HEK293 (cell line): ENCODE data around the gene BACH2.

Experiments used
- CTCF ChIA-PET: fragments of 350-600 bp; formaldehyde crosslinking; extraction: SDS; loops from one replicate; lab custom pipeline; 2021; ENCODE audit warnings: antibody characterized with exemption; lab: Yijun Ruan, JAX
- POLR2A ChIA-PET: fragments of 300-600 bp; formaldehyde crosslinking; extraction: SDS; loops from one replicate; lab custom pipeline; 2020; ENCODE audit warnings: antibody characterized with exemption, inconsistent platforms; lab: Yijun Ruan, JAX
- H3K27ac ChIP-seq: fragments of 200-500 bp; sonication (Bioruptor generic); 2 replicates; pipeline ENCODE4 v1.5.1; 2014; ENCODE audit warnings: low read depth, low read length, control low read depth, inconsistent platforms; ENCODE audit errors: extremely low read depth
- H3K36me3 ChIP-seq, 2 experiments: fragments of 200-500 bp in 1 of 2; sonication (Bioruptor generic) in 1 of 2; 1 replicate in 1 of 2; 2 replicates in 1 of 2; pipeline ENCODE4 v1.5.1; 2014 to 2017; ENCODE audit warnings: inconsistent platforms in 2 of 2, low read length in 2 of 2; ENCODE audit not compliant: control insufficient read depth in 2 of 2, insufficient read depth in 1 of 2
- H3K4me1 ChIP-seq: fragments of 200-500 bp; sonication (Bioruptor generic); 2 replicates; pipeline ENCODE4 v1.5.1; 2014; ENCODE audit warnings: mild to moderate bottlenecking, low read length, inconsistent platforms; ENCODE audit not compliant: control insufficient read depth, insufficient read depth
- H3K4me3 ChIP-seq: 2 replicates; pipeline ENCODE4 v1.5.1; 2011; ENCODE audit warnings: low read depth, mild to moderate bottlenecking, control low read depth, low read length, moderate library complexity
- H3K9me3 ChIP-seq: fragments of 200-500 bp; sonication (Bioruptor generic); 2 replicates; pipeline ENCODE4 v1.5.1; 2014; ENCODE audit warnings: low read depth, low read length, inconsistent platforms; ENCODE audit not compliant: control insufficient read depth, insufficient read depth
- BCL11B ChIP-seq: fragments of 450-650 bp; formaldehyde crosslinking; IDR thresholded peaks from 2 replicates; pipeline ENCODE4 v1.5.1; 2016; ENCODE audit warnings: low read depth, missing biosample characterization, missing genetic modification characterization
- EGR2 ChIP-seq: fragments of 450-650 bp; formaldehyde crosslinking; IDR thresholded peaks from 2 replicates; pipeline ENCODE4 v1.5.1; 2016; ENCODE audit warnings: low read depth, missing biosample characterization, missing genetic modification characterization
- IKZF3 ChIP-seq: fragments of 450-650 bp; IDR thresholded peaks from 2 replicates; pipeline ENCODE4 v1.5.0; 2018; ENCODE audit warnings: missing biosample characterization, mild to moderate bottlenecking, missing genetic modification characterization, moderate library complexity
- OVOL3 ChIP-seq: fragments of 450-650 bp; formaldehyde crosslinking; IDR thresholded peaks from 2 replicates; pipeline ENCODE4 v1.5.1; 2016; ENCODE audit warnings: missing biosample characterization, missing genetic modification characterization
- ZBTB21 ChIP-seq: fragments of 450-650 bp; formaldehyde crosslinking; IDR thresholded peaks from 2 replicates; pipeline ENCODE4 v1.5.1; 2017; ENCODE audit warnings: missing biosample characterization, missing genetic modification characterization
- ZFHX2 ChIP-seq: fragments of 450-650 bp; formaldehyde crosslinking; conservative IDR thresholded peaks from 2 replicates; pipeline ENCODE4 v1.5.1; 2016; ENCODE audit warnings: missing biosample characterization, missing genetic modification characterization
- ZNF121 ChIP-seq: fragments of 450-650 bp; formaldehyde crosslinking; IDR thresholded peaks from 2 replicates; pipeline ENCODE4 v1.5.1; 2016; ENCODE audit warnings: missing biosample characterization, missing genetic modification characterization
- ZNF174 ChIP-seq: fragments of 450-650 bp; formaldehyde crosslinking; IDR thresholded peaks from 2 replicates; pipeline ENCODE4 v1.5.0; 2017; ENCODE audit warnings: missing biosample characterization, mild to moderate bottlenecking, missing genetic modification characterization
- ZNF175 ChIP-seq: fragments of 450-650 bp; formaldehyde crosslinking; IDR thresholded peaks from 2 replicates; pipeline ENCODE4 v1.5.1; 2016; ENCODE audit warnings: missing biosample characterization, missing genetic modification characterization
- ZNF184 ChIP-seq: fragments of 450-650 bp; IDR thresholded peaks from 2 replicates; pipeline ENCODE4 v1.5.1; 2018; ENCODE audit warnings: missing biosample characterization, mild to moderate bottlenecking, missing genetic modification characterization
- ZNF501 ChIP-seq: fragments of 450-650 bp; formaldehyde crosslinking; IDR thresholded peaks from 2 replicates; pipeline ENCODE4 v1.5.1; 2016; ENCODE audit warnings: missing biosample characterization, missing genetic modification characterization
- ZNF558 ChIP-seq: fragments of 450-650 bp; formaldehyde crosslinking; IDR thresholded peaks from 2 replicates; pipeline ENCODE4 v1.5.1; 2016; ENCODE audit warnings: missing biosample characterization, missing genetic modification characterization
- ZNF561 ChIP-seq: fragments of 450-650 bp; IDR thresholded peaks from 2 replicates; pipeline ENCODE4 v1.5.1; 2018; ENCODE audit warnings: missing biosample characterization, missing genetic modification characterization, borderline replicate concordance
- ZNF571 ChIP-seq: fragments of 450-650 bp; formaldehyde crosslinking; IDR thresholded peaks from 2 replicates; pipeline ENCODE4 v1.5.0; 2017; ENCODE audit warnings: missing biosample characterization, missing genetic modification characterization
- ZNF660 ChIP-seq: fragments of 450-650 bp; IDR thresholded peaks from 2 replicates; pipeline ENCODE4 v1.5.1; 2018; ENCODE audit warnings: missing biosample characterization, mild to moderate bottlenecking, missing genetic modification characterization
- ZNF677 ChIP-seq: fragments of 450-650 bp; IDR thresholded peaks from 2 replicates; pipeline ENCODE4 v1.5.0; 2018; ENCODE audit warnings: missing biosample characterization, mild to moderate bottlenecking, missing genetic modification characterization, moderate library complexity
- ZNF837 ChIP-seq: fragments of 450-650 bp; formaldehyde crosslinking; IDR thresholded peaks from 2 replicates; pipeline ENCODE4 v1.5.1; 2016; ENCODE audit warnings: missing biosample characterization, missing genetic modification characterization
- TF ChIP-seq, protein P1 (sequence below): fragments of 450-650 bp; IDR thresholded peaks from 2 replicates; pipeline ENCODE4 v1.5.1; 2018; ENCODE audit warnings: missing biosample characterization, missing genetic modification characterization
- TF ChIP-seq, protein P2 (sequence below): fragments of 450-650 bp; formaldehyde crosslinking; IDR thresholded peaks from 2 replicates; pipeline ENCODE4 v1.5.1; 2016; ENCODE audit warnings: missing biosample characterization, missing genetic modification characterization

The BACH2 gene

DNA sequence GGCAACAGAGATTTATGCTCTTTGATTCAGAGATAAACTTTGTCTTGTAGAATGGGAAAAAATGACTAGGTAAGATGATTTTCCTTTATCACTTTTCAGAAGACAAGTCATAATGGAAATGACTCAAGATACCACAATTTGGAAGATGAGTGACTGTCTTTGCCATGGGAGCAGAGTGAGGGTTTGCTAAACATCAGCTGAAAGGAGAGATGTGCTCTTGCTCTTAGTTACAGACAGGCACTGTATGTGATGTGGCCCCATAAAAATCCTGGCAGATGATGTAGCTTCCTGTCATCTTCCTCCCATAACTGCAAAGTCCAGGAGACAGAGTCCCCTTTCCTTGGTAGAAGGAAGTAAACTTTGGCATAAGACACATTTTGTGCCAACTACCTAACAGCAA lies 47.6 kb downstream of the BACH2 start:
- Histone ChIP-seq H3K4me3 (no peak overlapping the region), H3K27ac (no peak overlapping the region), H3K9me3 (no peaks in the 10 kb centered on the region), H3K4me1 (no peaks in the 10 kb centered on the region), H3K36me3 (no peaks in the 10 kb centered on the region; a peak in 1 of 3 replicates)
- POLR2A ChIA-PET = interaction anchor here (0.6 kb wide), 1 partner anchor 30 kb away, joined by 6 read pairs; no protein-coding TSS in a partner anchor
- CTCF ChIA-PET = no interaction called here
- TF ChIP-seq ZNF184 (tag by site-specific recombination) (no peak), ZNF175 (tag by site-specific recombination) (no peak), ZNF174 (tag by site-specific recombination) (no peak), OVOL3 (tag by site-specific recombination) (no peak), ZNF561 (tag by site-specific recombination) (no peak), ZNF660 (tag by site-specific recombination) (no peak), ZNF558 (tag by site-specific recombination) (no peak), ZBTB21 (tag by site-specific recombination) (no peak), ZNF571 (no peak), ZNF501 (no peak), ZNF837 (tag by site-specific recombination) (no peak), BCL11B (tag by site-specific recombination) (no peak)
- TF ChIP-seq, protein P1, sequence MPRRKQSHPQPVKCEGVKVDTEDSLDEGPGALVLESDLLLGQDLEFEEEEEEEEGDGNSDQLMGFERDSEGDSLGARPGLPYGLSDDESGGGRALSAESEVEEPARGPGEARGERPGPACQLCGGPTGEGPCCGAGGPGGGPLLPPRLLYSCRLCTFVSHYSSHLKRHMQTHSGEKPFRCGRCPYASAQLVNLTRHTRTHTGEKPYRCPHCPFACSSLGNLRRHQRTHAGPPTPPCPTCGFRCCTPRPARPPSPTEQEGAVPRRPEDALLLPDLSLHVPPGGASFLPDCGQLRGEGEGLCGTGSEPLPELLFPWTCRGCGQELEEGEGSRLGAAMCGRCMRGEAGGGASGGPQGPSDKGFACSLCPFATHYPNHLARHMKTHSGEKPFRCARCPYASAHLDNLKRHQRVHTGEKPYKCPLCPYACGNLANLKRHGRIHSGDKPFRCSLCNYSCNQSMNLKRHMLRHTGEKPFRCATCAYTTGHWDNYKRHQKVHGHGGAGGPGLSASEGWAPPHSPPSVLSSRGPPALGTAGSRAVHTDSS (tag by site-specific recombination) = no peak
- TF ChIP-seq, all 188 proteins: peak for 0

DNA sequence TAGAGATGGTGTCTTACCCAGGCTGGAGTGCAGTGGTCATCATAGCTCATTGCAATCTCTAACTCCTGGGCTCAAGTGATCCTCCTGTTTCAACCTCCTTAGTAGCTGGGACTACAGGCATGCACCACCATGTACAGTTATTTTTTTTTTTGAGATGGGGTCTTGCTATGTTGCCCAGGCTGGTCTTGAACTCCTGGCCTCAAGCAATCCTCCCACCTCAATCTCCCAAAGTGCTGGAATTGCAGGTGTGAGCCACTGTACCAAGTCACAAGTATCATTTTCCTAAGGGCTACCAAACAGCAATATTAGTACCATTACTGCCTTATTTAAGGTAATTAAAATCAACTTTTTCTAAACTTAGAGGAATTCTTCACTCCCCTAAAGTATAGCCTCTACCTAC lies 49.4 kb downstream of the BACH2 start:
- ChIA-PET POLR2A (interaction anchor here (0.6 kb wide), 1 partner anchor 898 kb away, joined by 3 read pairs; no protein-coding TSS in a partner anchor), CTCF (interaction anchor here (0.7 to 1.0 kb wide), 3 partner anchors 8 to 393 kb away, joined by 3 to 5 read pairs (median 4); no protein-coding TSS in a partner anchor)
- Histone ChIP-seq H3K9me3 (no peaks in the 10 kb centered on the region), H3K4me1 (no peaks in the 10 kb centered on the region), H3K27ac (no peak overlapping the region), H3K36me3 (no peaks in the 10 kb centered on the region; a peak in 1 of 3 replicates), H3K4me3 (no peak overlapping the region)
- TF ChIP-seq, protein P1 (tag by site-specific recombination) = no peak
- peak; percentile 79 for TF ChIP-seq ZNF121 (tag by site-specific recombination)

DNA sequence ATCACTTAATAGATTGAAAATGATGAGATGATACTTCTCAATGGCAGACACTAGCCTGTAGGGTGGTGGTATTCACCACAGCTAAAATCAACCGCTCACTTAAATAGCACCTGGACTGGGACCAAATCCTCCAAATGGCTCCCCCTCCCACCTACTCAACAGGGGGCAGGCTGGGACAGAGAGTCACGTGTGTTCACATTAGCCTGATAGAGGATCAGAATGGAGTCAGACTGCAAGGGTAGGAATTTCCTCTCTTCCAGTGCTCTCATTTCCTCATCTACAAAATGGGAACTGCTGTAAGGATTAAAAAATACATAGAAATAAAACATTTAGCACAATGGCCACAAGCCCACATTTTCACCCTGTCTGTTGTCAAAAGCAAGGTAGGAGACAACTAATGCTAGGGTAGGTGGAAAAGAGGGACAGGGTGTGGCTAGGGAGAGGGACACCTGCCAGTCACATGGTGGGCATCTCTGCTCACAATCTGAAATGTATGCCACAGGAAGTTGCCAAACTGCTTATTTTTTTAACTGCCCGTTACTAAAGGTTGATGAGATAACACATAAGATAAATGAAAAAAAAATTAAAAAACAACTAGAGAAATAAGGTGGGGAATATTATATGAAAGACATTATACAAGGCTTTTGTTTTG lies 55.3 kb downstream of the BACH2 start:
- H3K4me3 ChIP-seq = no peak overlapping the region
- TF ChIP-seq ZNF677 (no peak), IKZF3 (tag by site-specific recombination) (0 out of 2 replicates have a peak, but pooled peaks have one; percentile 16), EGR2 (tag by site-specific recombination) (0 out of 2 replicates have a peak, but pooled peaks have one; percentile 7), ZFHX2 (tag by site-specific recombination) (peak; percentile 41; the same call in 1 of the 2 replicates)
- TF ChIP-seq, protein P2, sequence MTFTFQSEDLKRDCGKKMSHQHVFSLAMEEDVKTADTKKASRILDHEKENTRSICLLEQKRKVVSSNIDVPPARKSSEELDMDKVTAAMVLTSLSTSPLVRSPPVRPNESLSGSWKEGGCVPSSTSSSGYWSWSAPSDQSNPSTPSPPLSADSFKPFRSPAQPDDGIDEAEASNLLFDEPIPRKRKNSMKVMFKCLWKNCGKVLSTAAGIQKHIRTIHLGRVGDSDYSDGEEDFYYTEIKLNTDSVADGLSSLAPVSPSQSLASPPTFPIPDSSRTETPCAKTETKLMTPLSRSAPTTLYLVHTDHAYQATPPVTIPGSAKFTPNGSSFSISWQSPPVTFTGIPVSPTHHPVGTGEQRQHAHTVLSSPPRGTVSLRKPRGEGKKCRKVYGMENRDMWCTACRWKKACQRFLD = no peak
- TF ChIP-seq, protein P1 (tag by site-specific recombination) = no peak
- TF ChIP-seq, all 188 proteins: peak for 3
- ChIA-PET POLR2A (interaction anchor here (0.5 to 0.8 kb wide), 2 partner anchors 23 to 222 kb away, joined by 3 to 4 read pairs; no protein-coding TSS in a partner anchor), CTCF (interaction anchor here (0.6 to 1.6 kb wide), 2 partner anchors 301 to 667 kb away, joined by 3 to 4 read pairs; no protein-coding TSS in a partner anchor)
- Histone ChIP-seq H3K9me3 (no peaks in the 10 kb centered on the region), H3K36me3 (no peaks in the 10 kb centered on the region), H3K4me1 (peaks cover 26% of the 10 kb centered on the region), H3K27ac (no peak overlapping the region)
